ENCODE measurements around the gene ANKLE2. TPM values are rescaled to one million over a fixed set of nuclear protein-coding genes. Genes with fewer than 3 reads are reported as not detected.
"Not testable (repeated sequence)": the region's sequence is repeated elsewhere in the genome, so short reads cannot be mapped to it uniquely, and the experiment has no call there.

Gene ANKLE2
- total and polyA plus RNA-seq, 4 donors = 8.4 to 24.1 (median 15.4) TPM

DNA sequence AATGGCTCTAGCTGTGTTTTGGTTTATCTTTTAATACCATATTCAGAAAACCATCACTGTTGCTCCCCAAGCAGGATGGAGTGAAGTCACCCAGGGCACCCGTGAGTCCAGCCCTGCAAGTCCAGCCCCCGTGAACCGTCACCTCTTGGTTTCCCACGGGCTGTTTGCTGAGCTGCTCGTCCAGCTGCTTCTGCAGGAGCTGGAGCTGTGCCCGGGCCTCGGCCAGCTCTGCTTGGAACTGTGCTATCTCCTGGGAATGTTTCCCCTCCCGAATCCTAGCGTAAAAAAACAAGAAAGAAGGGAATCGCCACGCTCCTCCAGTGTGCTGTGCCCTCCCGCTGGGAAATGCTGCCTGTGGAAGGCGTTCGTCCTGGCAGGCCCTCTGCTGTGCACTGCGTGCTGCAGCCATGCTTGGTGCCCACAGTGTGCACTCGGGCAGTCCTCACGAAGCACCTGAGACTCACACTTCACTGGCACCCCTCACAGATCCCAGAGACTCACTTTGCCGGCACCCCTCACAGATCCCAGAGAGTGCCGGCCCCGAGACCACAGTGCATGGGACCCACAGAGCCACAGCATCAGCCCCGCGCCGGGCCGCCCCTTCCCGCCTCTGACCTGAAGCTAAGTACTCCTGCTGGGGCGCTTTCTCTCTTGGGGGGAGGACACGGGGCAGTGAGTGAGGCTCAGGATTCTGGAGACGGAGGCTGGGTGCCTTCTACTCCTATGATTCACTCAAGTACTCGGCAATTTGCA is 15.4 kb upstream of the ANKLE2 start:
- 87% methylated on average over 29 of the region's 29 CpGs for WGBS

DNA sequence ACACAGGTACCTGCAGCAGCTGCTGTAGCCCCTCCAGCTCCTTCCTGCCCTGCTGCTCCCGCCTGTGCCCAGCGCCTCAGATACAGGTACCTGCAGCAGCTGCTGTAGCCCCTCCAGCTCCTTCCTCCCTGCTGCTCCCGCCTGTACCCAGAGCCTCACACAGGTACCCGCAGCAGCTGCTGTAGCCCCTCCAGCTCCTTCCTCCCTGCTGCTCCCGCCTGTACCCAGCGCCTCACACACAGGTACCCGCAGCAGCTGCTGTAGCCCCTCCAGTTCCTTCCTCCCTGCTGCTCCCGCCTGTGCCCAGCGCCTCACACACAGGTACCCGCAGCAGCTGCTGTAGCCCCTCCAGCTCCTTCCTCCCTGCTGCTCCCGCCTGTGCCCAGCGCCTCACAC is 14.6 kb upstream of the ANKLE2 start:
- not testable (repeated sequence) for H3K4me1 ChIP-seq (ENCODE audit: control insufficient read depth in 4 of 4, insufficient read depth in 4 of 4, low read length in 3 of 4); H3K27ac ChIP-seq (ENCODE audit: low read depth in 1 of 2, low read length in 2 of 2); H3K27me3 ChIP-seq (ENCODE audit: control insufficient read depth in 4 of 4, insufficient read depth in 4 of 4, low read length in 3 of 4); H3K9ac ChIP-seq (ENCODE audit: low read depth in 1 of 2, low read length in 2 of 2); DNase-seq (ENCODE audit: low spot score); H3K9me3 ChIP-seq (ENCODE audit: control insufficient read depth in 4 of 4, low read length in 3 of 4); H3K4me3 ChIP-seq (ENCODE audit: low read depth in 1 of 3, low read length in 3 of 3)
- peaks cover 29 to 77% (median 51%) of the 10 kb centered on the region in 4 donors for H3K36me3 ChIP-seq (ENCODE audit: control insufficient read depth in 4 of 4, insufficient read depth in 3 of 4, low read depth in 1 of 4, low read length in 3 of 4)
- 83% methylated on average over 12 of the region's 12 CpGs for WGBS

More for the DNA sequence above, 15.4 kb upstream of the ANKLE2 start:
- Histone ChIP-seq H3K4me3 (ENCODE audit: low read depth in 1 of 3, low read length in 3 of 3) (no peak overlapping the region), H3K9me3 (ENCODE audit: control insufficient read depth in 4 of 4, low read length in 3 of 4) (no peaks in the 10 kb centered on the region), H3K27me3 (ENCODE audit: control insufficient read depth in 4 of 4, insufficient read depth in 4 of 4, low read length in 3 of 4) (no peaks in the 10 kb centered on the region), H3K36me3 (ENCODE audit: control insufficient read depth in 4 of 4, insufficient read depth in 3 of 4, low read depth in 1 of 4, low read length in 3 of 4) (peaks cover 33 to 77% (median 51%) of the 10 kb centered on the region in 4 donors), H3K9ac (ENCODE audit: low read depth in 1 of 2, low read length in 2 of 2) (no peak overlapping the region), H3K4me1 (ENCODE audit: control insufficient read depth in 4 of 4, insufficient read depth in 4 of 4, low read length in 3 of 4) (peaks cover 0 to 5% (median 0%) of the 10 kb centered on the region in 4 donors), H3K27ac (ENCODE audit: low read depth in 1 of 2, low read length in 2 of 2) (no peak overlapping the region)
- no peak for DNase-seq (ENCODE audit: low spot score)
- TF ChIP-seq SP1 (IDR thresholded peaks at IDR 0.05) (no peak), NR2F2 (IDR thresholded peaks at IDR 0.05) (peak; percentile 42)

DNA sequence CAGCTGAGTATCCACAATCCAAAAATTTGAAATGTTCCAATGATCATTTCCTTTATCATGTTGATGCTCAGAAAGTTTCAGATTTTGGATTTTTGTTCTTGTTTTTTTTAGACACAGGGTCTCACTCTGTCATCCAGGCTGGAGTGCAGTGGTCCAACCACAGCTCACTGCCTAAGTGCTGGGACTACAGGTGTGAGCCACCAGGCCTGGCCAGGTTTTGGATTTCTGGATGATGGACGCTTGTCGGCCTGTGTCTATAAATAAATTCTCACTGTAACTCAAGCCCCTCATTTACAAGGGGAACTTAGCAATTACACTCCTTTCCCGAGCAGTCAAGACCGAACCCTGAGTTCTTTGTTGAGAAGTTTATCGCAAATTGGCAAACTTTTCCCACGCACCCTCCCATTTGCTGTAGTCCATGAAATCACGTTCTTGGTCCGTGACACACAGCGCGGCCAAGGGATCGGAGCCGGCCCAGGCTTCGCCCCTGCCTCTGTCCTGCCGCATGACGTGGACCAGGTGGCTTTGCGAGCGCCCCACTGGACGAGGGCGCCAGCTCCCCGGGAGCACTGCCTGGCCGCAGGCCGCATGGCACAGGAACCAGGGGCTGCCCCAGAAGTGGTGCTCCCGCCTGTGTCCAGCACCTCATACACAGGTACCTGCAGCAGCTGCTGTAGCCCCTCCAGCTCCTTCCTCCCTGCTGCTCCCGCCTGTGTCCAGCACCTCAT is 14.0 kb upstream of the ANKLE2 start:
- H3K4me3 ChIP-seq (ENCODE audit: low read depth in 1 of 3, low read length in 3 of 3) = no peak overlapping the region
- no peaks in the 10 kb centered on the region for H3K27me3 ChIP-seq (ENCODE audit: control insufficient read depth in 4 of 4, insufficient read depth in 4 of 4, low read length in 3 of 4)
- no peaks in the 10 kb centered on the region for H3K9me3 ChIP-seq (ENCODE audit: control insufficient read depth in 4 of 4, low read length in 3 of 4)
- peaks cover 0 to 5% (median 0%) of the 10 kb centered on the region in 4 donors for H3K4me1 ChIP-seq (ENCODE audit: control insufficient read depth in 4 of 4, insufficient read depth in 4 of 4, low read length in 3 of 4)
- 96% methylated on average over 23 of the region's 24 CpGs for WGBS
- no peak for DNase-seq (ENCODE audit: low spot score)
- no peak overlapping the region for H3K27ac ChIP-seq (ENCODE audit: low read depth in 1 of 2, low read length in 2 of 2)
- H3K9ac ChIP-seq (ENCODE audit: low read depth in 1 of 2, low read length in 2 of 2) = no peak overlapping the region
- H3K36me3 ChIP-seq (ENCODE audit: control insufficient read depth in 4 of 4, insufficient read depth in 3 of 4, low read depth in 1 of 4, low read length in 3 of 4) = peaks cover 25 to 76% (median 51%) of the 10 kb centered on the region in 4 donors
- no peak for TF ChIP-seq GABPA (IDR thresholded peaks at IDR 0.05 in 1 of 2, conservative IDR thresholded peaks at IDR 0.05 in 1 of 2)
- TF ChIP-seq HNF4A (conservative IDR thresholded peaks at IDR 0.05) = no peak
- no peak for TF ChIP-seq EGR1 (IDR thresholded peaks at IDR 0.05; ENCODE audit: low read depth in 2 of 2)
- TF ChIP-seq JUND (IDR thresholded peaks at IDR 0.05) = no peak
- TF ChIP-seq REST (IDR thresholded peaks at IDR 0.05) = no peak
- no peak for TF ChIP-seq MAX (IDR thresholded peaks at IDR 0.05)
- TF ChIP-seq, protein P1, sequence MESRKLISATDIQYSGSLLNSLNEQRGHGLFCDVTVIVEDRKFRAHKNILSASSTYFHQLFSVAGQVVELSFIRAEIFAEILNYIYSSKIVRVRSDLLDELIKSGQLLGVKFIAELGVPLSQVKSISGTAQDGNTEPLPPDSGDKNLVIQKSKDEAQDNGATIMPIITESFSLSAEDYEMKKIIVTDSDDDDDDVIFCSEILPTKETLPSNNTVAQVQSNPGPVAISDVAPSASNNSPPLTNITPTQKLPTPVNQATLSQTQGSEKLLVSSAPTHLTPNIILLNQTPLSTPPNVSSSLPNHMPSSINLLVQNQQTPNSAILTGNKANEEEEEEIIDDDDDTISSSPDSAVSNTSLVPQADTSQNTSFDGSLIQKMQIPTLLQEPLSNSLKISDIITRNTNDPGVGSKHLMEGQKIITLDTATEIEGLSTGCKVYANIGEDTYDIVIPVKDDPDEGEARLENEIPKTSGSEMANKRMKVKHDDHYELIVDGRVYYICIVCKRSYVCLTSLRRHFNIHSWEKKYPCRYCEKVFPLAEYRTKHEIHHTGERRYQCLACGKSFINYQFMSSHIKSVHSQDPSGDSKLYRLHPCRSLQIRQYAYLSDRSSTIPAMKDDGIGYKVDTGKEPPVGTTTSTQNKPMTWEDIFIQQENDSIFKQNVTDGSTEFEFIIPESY (IDR thresholded peaks at IDR 0.05) = no peak
- no peak for TF ChIP-seq ATF3 (IDR thresholded peaks at IDR 0.05)
- no peak for TF ChIP-seq CTCF (IDR thresholded peaks at IDR 0.05; ENCODE audit: low read depth, low read length, missing input control)
- TF ChIP-seq RAD21 (IDR thresholded peaks at IDR 0.05) = no peak
- TF ChIP-seq TAF1 (conservative IDR thresholded peaks at IDR 0.05) = no peak
- TF ChIP-seq YY1 (IDR thresholded peaks at IDR 0.05) = no peak
- TF ChIP-seq FOXA2 (IDR thresholded peaks at IDR 0.05) = no peak
- TF ChIP-seq NR2F2 (IDR thresholded peaks at IDR 0.05) = no peak
- no peak for TF ChIP-seq FOXA1 (IDR thresholded peaks at IDR 0.05)
- no peak for TF ChIP-seq HNF4G (IDR thresholded peaks at IDR 0.05)
